SK-N-DZ (cell line): ENCODE measurements around the gene TRABD2B.

Source experiments
- DNase-seq: peaks from one replicate; pipeline ENCODE4 v3.0.0-alpha.2; 2015; ENCODE audit warnings: low spot score

Gene TRABD2B

GRCh38 chr1:48022306-48022705 lies 25.1 kb upstream of the TRABD2B start:
- no peak for DNase-seq

- peak; percentile 39 for DNase-seq
These were observed 24.6 kb upstream of the TRABD2B start for GRCh38 chr1:48021792-48022191.

- DNase-seq = peak; percentile 53
These were observed 22.6 kb upstream of the TRABD2B start for GRCh38 chr1:48019714-48020315.

GRCh38 chr1:48018799-48019198 lies 21.6 kb upstream of the TRABD2B start:
- no peak for DNase-seq

GRCh38 chr1:48017716-48018115 lies 20.5 kb upstream of the TRABD2B start:
- DNase-seq = no peak

GRCh38 chr1:48016515-48016914 lies 19.3 kb upstream of the TRABD2B start:
- no peak for DNase-seq

- no peak for DNase-seq
These were observed 16.1 kb upstream of the TRABD2B start for GRCh38 chr1:48013270-48013669.

GRCh38 chr1:48007047-48007446 lies 9.9 kb upstream of the TRABD2B start:
- DNase-seq = no peak

GRCh38 chr1:48006264-48006663 lies 9.1 kb upstream of the TRABD2B start:
- DNase-seq = no peak

GRCh38 chr1:48005253-48006117 lies 8.3 kb upstream of the TRABD2B start:
- no peak for DNase-seq

GRCh38 chr1:48003741-48004531 lies 6.8 kb upstream of the TRABD2B start:
- DNase-seq = peak; percentile 57

GRCh38 chr1:48002142-48002541 lies 5.0 kb upstream of the TRABD2B start:
- DNase-seq = no peak

GRCh38 chr1:48001696-48002095 lies 4.5 kb upstream of the TRABD2B start:
- DNase-seq = no peak

GRCh38 chr1:48000883-48001282 lies 3.7 kb upstream of the TRABD2B start:
- DNase-seq = no peak

GRCh38 chr1:47999097-47999496 lies 1.9 kb upstream of the TRABD2B start:
- no peak for DNase-seq

GRCh38 chr1:47998396-47998990 lies 1.3 kb upstream of the TRABD2B start:
- no peak for DNase-seq

- DNase-seq = no peak
These were observed 569 bp downstream of the TRABD2B start for GRCh38 chr1:47996406-47997226.

GRCh38 chr1:47996060-47996405 lies 1.2 kb downstream of the TRABD2B start:
- DNase-seq = no peak

- no peak for DNase-seq
These were observed 1.7 kb downstream of the TRABD2B start for GRCh38 chr1:47995306-47996050.

GRCh38 chr1:47993881-47994625 lies 3.1 kb downstream of the TRABD2B start:
- no peak for DNase-seq
